H1 (cell line): Measurements from ENCODE around the gene ADK. TPM values are rescaled to one million over a fixed set of nuclear protein-coding genes. Genes with fewer than 3 reads are reported as not detected.

ENCODE experiments used
- CTCF ChIA-PET: fragments of 300-600 bp; sonication (Branson Sonifier 250); formaldehyde crosslinking; loops from one replicate; lab custom pipeline; 2021; ENCODE audit not compliant: partially characterized antibody; lab: Charles Lee
- POLR2A ChIA-PET: fragments of 300-600 bp; sonication (Branson Sonifier 250); formaldehyde crosslinking; loops from one replicate; lab custom pipeline; 2021; ENCODE audit warnings: inconsistent platforms; ENCODE audit not compliant: partially characterized antibody; lab: Charles Lee
- DNase-seq, 2 experiments: peaks; one replicate each; pipeline versions ENCODE4 v3.0.0 to v3.0.0-alpha.2; 2010 to 2022; ENCODE audit warnings: low spot score in 2 of 2, low read depth in 1 of 2, mixed read lengths in 1 of 2
- FAIRE-seq: peaks from 2 replicates; lab custom pipeline; 2011; peaks lifted over from hg19 to GRCh38; lab: Jason Lieb, UNC
- H2AFZ ChIP-seq: 2 replicates; pipeline ENCODE4 v1.8.1; 2012; ENCODE audit warnings: low read length, inconsistent platforms
- H2AK5ac ChIP-seq: 2 replicates; pipeline ENCODE4 v1.6.1; 2013; ENCODE audit warnings: low read depth, low read length
- H2BK120ac ChIP-seq: replicated peaks from 2 replicates; pipeline ENCODE3; 2013; ENCODE audit warnings: low read depth, low read length, inconsistent platforms
- H2BK12ac ChIP-seq: 2 replicates; pipeline ENCODE4 v1.6.1; 2013; ENCODE audit warnings: low read depth, low read length
- H2BK15ac ChIP-seq: 2 replicates; pipeline ENCODE4 v1.6.1; 2013; ENCODE audit warnings: low read length
- H2BK20ac ChIP-seq: 2 replicates; pipeline ENCODE4 v1.6.1; 2013; ENCODE audit warnings: low read length
- H2BK5ac ChIP-seq: 2 replicates; pipeline ENCODE4 v1.6.1; 2013; ENCODE audit warnings: low read depth, low read length
- H3K14ac ChIP-seq: 2 replicates; pipeline ENCODE4 v1.6.1; 2013; ENCODE audit warnings: inconsistent platforms; ENCODE audit not compliant: insufficient read length
- H3K18ac ChIP-seq: 2 replicates; pipeline ENCODE4 v1.6.1; 2013; ENCODE audit warnings: low read length; ENCODE audit errors: extremely low read depth
- H3K23ac ChIP-seq: 2 replicates; pipeline ENCODE4 v1.6.1; 2013; ENCODE audit warnings: inconsistent platforms; ENCODE audit not compliant: insufficient read length
- H3K23me2 ChIP-seq: 2 replicates; pipeline ENCODE4 v1.6.1; 2013; ENCODE audit warnings: low read depth, low read length
- H3K27ac ChIP-seq: 2 replicates; pipeline ENCODE4 v1.6.1; 2011; ENCODE audit warnings: low read depth, low read length, inconsistent platforms
- H3K27me3 ChIP-seq, 4 experiments: replicated peaks in 1 of 4; 1 replicate in 1 of 4; 2 replicates in 3 of 4; pipeline versions ENCODE4 v1.6.1 to v1.8.1; 2011 to 2013; ENCODE audit warnings: low read length in 3 of 4, mild to moderate bottlenecking in 3 of 4, inconsistent platforms in 2 of 4, mixed read lengths in 2 of 4, moderate library complexity in 1 of 4; ENCODE audit not compliant: control insufficient read depth in 3 of 4, insufficient read depth in 3 of 4; ENCODE audit errors: extremely low read depth in 1 of 4
- H3K36me3 ChIP-seq, 4 experiments: 2 replicates each; pipeline versions ENCODE4 v1.6.1 to v1.8.1; 2011 to 2013; ENCODE audit warnings: mild to moderate bottlenecking in 4 of 4, low read length in 3 of 4, moderate library complexity in 2 of 4, control low read depth in 1 of 4, inconsistent platforms in 1 of 4; ENCODE audit not compliant: insufficient read depth in 4 of 4, control insufficient read depth in 2 of 4
- H3K4ac ChIP-seq: replicated peaks from 2 replicates; pipeline ENCODE3; 2013; ENCODE audit warnings: low read length, low read depth, mixed read lengths, inconsistent platforms; ENCODE audit not compliant: insufficient read length
- H3K4me1 ChIP-seq, 4 experiments: replicated peaks in 1 of 4; 1 replicate in 1 of 4; 2 replicates in 3 of 4; pipeline versions ENCODE4 v1.6.1 to v1.8.1; 2011 to 2013; ENCODE audit warnings: low read length in 3 of 4, inconsistent platforms in 2 of 4, mixed read lengths in 1 of 4; ENCODE audit not compliant: insufficient read depth in 4 of 4, control insufficient read depth in 3 of 4
- H3K4me2 ChIP-seq, 2 experiments: 2 replicates each; pipeline versions ENCODE4 v1.6.1 to v1.8.1; 2011 to 2013; ENCODE audit warnings: low read depth in 2 of 2, low read length in 2 of 2, control low read depth in 1 of 2, inconsistent platforms in 1 of 2, mild to moderate bottlenecking in 1 of 2; ENCODE audit not compliant: insufficient read depth in 1 of 2
- H3K4me3 ChIP-seq, 4 experiments: fragments of 200-600, 300-600 bp in 1 of 4; sonication (generic), shearing (Covaris generic), sonication (Bioruptor Twin) in 1 of 4; 2 replicates each; pipeline versions ENCODE4 v1.5.1 to v1.8.1; 2011 to 2016; ENCODE audit warnings: low read length in 4 of 4, low read depth in 3 of 4, control low read depth in 2 of 4, inconsistent platforms in 2 of 4, mild to moderate bottlenecking in 2 of 4, mixed read lengths in 1 of 4, moderate library complexity in 1 of 4; ENCODE audit not compliant: insufficient read depth in 2 of 4; ENCODE audit errors: extremely low read depth in 1 of 4
- H3K56ac ChIP-seq: replicated peaks from 2 replicates; pipeline ENCODE3; 2013; ENCODE audit warnings: low read depth, mild to moderate bottlenecking, mixed read lengths, low read length, inconsistent platforms; ENCODE audit not compliant: insufficient read length
- H3K79me1 ChIP-seq: 2 replicates; pipeline ENCODE4 v1.6.1; 2013; ENCODE audit warnings: low read depth, low read length, control low read depth
- H3K79me2 ChIP-seq, 2 experiments: 2 replicates each; pipeline versions ENCODE4 v1.6.1 to v1.8.1; 2012 to 2013; ENCODE audit warnings: low read length in 2 of 2, mild to moderate bottlenecking in 2 of 2, inconsistent platforms in 1 of 2; ENCODE audit not compliant: insufficient read depth in 2 of 2, control insufficient read depth in 1 of 2
- H3K9ac ChIP-seq, 4 experiments: replicated peaks in 1 of 4; 1 replicate in 1 of 4; 2 replicates in 3 of 4; pipeline versions ENCODE4 v1.6.1 to v1.8.1; 2011 to 2013; ENCODE audit warnings: low read depth in 3 of 4, low read length in 3 of 4, control low read depth in 2 of 4, mild to moderate bottlenecking in 2 of 4, moderate library complexity in 2 of 4, inconsistent platforms in 1 of 4; ENCODE audit errors: extremely low read depth in 1 of 4
- H3K9me3 ChIP-seq, 2 experiments: 2 replicates each; pipeline versions ENCODE4 v1.6.1 to v1.8.1; 2012 to 2013; ENCODE audit warnings: mild to moderate bottlenecking in 2 of 2, moderate library complexity in 2 of 2, control low read depth in 1 of 2, inconsistent platforms in 1 of 2, low read depth in 1 of 2, low read length in 1 of 2, mixed read lengths in 1 of 2; ENCODE audit not compliant: insufficient read depth in 2 of 2
- H4K20me1 ChIP-seq, 2 experiments: replicated peaks in 1 of 2; 2 replicates each; pipeline versions ENCODE3 to v1.8.1; 2011 to 2013; ENCODE audit warnings: inconsistent platforms in 2 of 2, low read length in 2 of 2, mild to moderate bottlenecking in 1 of 2; ENCODE audit not compliant: insufficient read depth in 2 of 2, control insufficient read depth in 1 of 2
- H4K5ac ChIP-seq: 2 replicates; pipeline ENCODE4 v1.6.1; 2013; ENCODE audit warnings: low read length, low read depth, mixed read lengths, inconsistent platforms; ENCODE audit not compliant: insufficient read length
- H4K8ac ChIP-seq: 2 replicates; pipeline ENCODE4 v1.8.0; 2013; ENCODE audit warnings: mild to moderate bottlenecking, moderate library complexity, low read length, inconsistent platforms; ENCODE audit not compliant: insufficient read depth; ENCODE audit errors: extremely low read depth
- H4K91ac ChIP-seq: replicated peaks from 2 replicates; pipeline ENCODE3; 2013; ENCODE audit warnings: low read length, mixed read lengths, inconsistent platforms; ENCODE audit not compliant: insufficient read length
- BRCA1 ChIP-seq: IDR thresholded peaks from 2 replicates; pipeline ENCODE4 v1.6.1; 2012; ENCODE audit warnings: low read depth, low read length, improper control_type of control experiment
- CHD2 ChIP-seq: IDR thresholded peaks from 2 replicates; pipeline ENCODE4 v1.6.1; 2012; ENCODE audit warnings: low read length, improper control_type of control experiment
- EP300 ChIP-seq, 2 experiments: IDR thresholded peaks; 1 replicate in 1 of 2; 2 replicates in 1 of 2; pipeline ENCODE4 v1.6.1; 2011 to 2012; ENCODE audit warnings: low read depth in 2 of 2, low read length in 2 of 2, mild to moderate bottlenecking in 2 of 2, borderline replicate concordance in 1 of 2, inconsistent platforms in 1 of 2, moderate library complexity in 1 of 2
- TEAD4 ChIP-seq: IDR thresholded peaks from 2 replicates; pipeline ENCODE4 v1.6.1; 2012; ENCODE audit warnings: low read depth, low read length, inconsistent platforms, mixed read lengths
- WGBS, 2 experiments: shearing (Covaris generic) in 1 of 2; methylation state at CpG; one replicate each; pipeline versions ENCODE4 v1.1.6 to v1.1.7; 2013 to 2015; ENCODE audit warnings: low lambda C conversion rate in 2 of 2, mixed read lengths in 2 of 2, inconsistent platforms in 1 of 2, low coverage in 1 of 2, missing lambda C conversion rate in 1 of 2; ENCODE audit not compliant: insufficient replicate concordance in 2 of 2, insufficient coverage in 1 of 2, insufficient read length in 1 of 2; ENCODE audit errors: extremely low coverage in 1 of 2, missing lambda C conversion rate in 1 of 2; 5-methylcytosine and 5-hydroxymethylcytosine counted together
- polyA plus RNA-seq, 7 experiments: library from polyadenylated mRNA; depleted of rRNA in 3 of 7; stranded (reverse) in 5 of 7; unstranded in 2 of 7; fragments of >200 nt in 5 of 7; fragments of 200-250 nt in 2 of 7; gene quantifications; 1 replicate in 5 of 7; 2 replicates in 1 of 7; 4 replicates in 1 of 7; pipeline versions ENCODE4 v1.2.1 to v1.2.3, GENCODE V29; 2011 to 2013; ENCODE audit warnings: missing spikeins in 2 of 7, mixed read lengths in 2 of 7
- total RNA-seq: library from RNA; stranded (reverse); fragmentation: NEBNext Ultra II Directional; extraction: Animal tissue kit (Norgen Biotek cat#: 25700); gene quantifications from 2 replicates; pipeline ENCODE4 v1.2.1, GENCODE V29; 2021

The ADK gene
- total and polyA plus RNA-seq, 2 of the 8 experiments (the other 6 are each of a cell fraction or from before 2014, with no cell fraction given), result 12.3 to 42.4 TPM

GRCh38 chr10:74585231-74586087 is 434.4 kb downstream of the ADK start:
- H2AK5ac ChIP-seq, result no peak overlapping the region
- no peak overlapping the region for H3K4me3 ChIP-seq
- no peaks in the 10 kb centered on the region for H3K9me3 ChIP-seq
- no peak overlapping the region for H2AFZ ChIP-seq
- no peak overlapping the region for H2BK120ac ChIP-seq
- no peak overlapping the region for H2BK15ac ChIP-seq
- H4K91ac ChIP-seq, result no peak overlapping the region
- no peak overlapping the region for H2BK20ac ChIP-seq
- no peaks in the 10 kb centered on the region for H3K36me3 ChIP-seq
- DNase-seq (no peak), FAIRE-seq (no peak)
- POLR2A ChIA-PET, result no interaction called here
- CTCF ChIA-PET, result no interaction called here
- H3K79me2 ChIP-seq, result no peaks in the 10 kb centered on the region
- no peak overlapping the region for H3K4ac ChIP-seq
- no peak overlapping the region for H3K14ac ChIP-seq
- H3K27me3 ChIP-seq, result no peaks in the 10 kb centered on the region
- H4K8ac ChIP-seq, result no peak overlapping the region
- no peak overlapping the region for H3K23ac ChIP-seq
- no peak overlapping the region for H3K4me2 ChIP-seq
- H3K9ac ChIP-seq, result no peak overlapping the region
- H3K4me1 ChIP-seq, result no peaks in the 10 kb centered on the region
- no peak overlapping the region for H3K56ac ChIP-seq
- H2BK5ac ChIP-seq, result no peak overlapping the region
- no peak overlapping the region for H4K5ac ChIP-seq
- H4K20me1 ChIP-seq, result no peaks in the 10 kb centered on the region
- H3K27ac ChIP-seq, result no peak overlapping the region
- H2BK12ac ChIP-seq, result no peak overlapping the region
- no peaks in the 10 kb centered on the region for H3K23me2 ChIP-seq
- H3K79me1 ChIP-seq, result no peaks in the 10 kb centered on the region
- no peak overlapping the region for H3K18ac ChIP-seq
- WGBS, 2 experiments, result 83% methylated on average over 8 of the region's 8 CpGs; no CpG with 5 or more reads in 1 of the 2 experiments
- TF ChIP-seq CHD2, result no peak
- TF ChIP-seq BRCA1, result no peak
- TF ChIP-seq EP300 (IDR thresholded peaks at IDR 0.05; ENCODE audit: borderline replicate concordance in 1 of 2, low read depth in 2 of 2, low read length in 2 of 2), result no peak
- no peak for TF ChIP-seq TEAD4
